ENCODE data around the gene JUNB.
A peak's percentile ranks its signal among the peaks of the same experiment; 100 is the strongest.

JUNB gene

GRCh38 chr19:12774588-12775555 is 16.4 kb upstream of the JUNB start, which contains the start of gene HOOK2:
Gene HOOK2 (minus strand): TSS chr19:12775552. CDS start chr19:12775449, 103 bp downstream.
- WGBS (ENCODE audit: extremely low coverage, insufficient coverage, insufficient read length): no CpG with 5 or more reads among the region's 58 CpGs
- H3K4me3 ChIP-seq (ENCODE audit: low read depth, low read length): peak within 1 kb of the TSS; percentile 83
- H2AK5ac ChIP-seq (ENCODE audit: low read length): peak within 1 kb of the TSS; percentile 67
- H3K36me3 ChIP-seq (ENCODE audit: control insufficient read depth in 1 of 2, insufficient read depth in 2 of 2, low read length in 2 of 2): peaks cover 15 to 21% of the 10 kb centered on the region in 2 experiments
- H3K9ac ChIP-seq (ENCODE audit: low read length): peak within 1 kb of the TSS; percentile 91
- peak within 1 kb of the TSS; percentile 88 for H3K4me2 ChIP-seq (ENCODE audit: low read length)
- peak within 1 kb of the TSS; percentile 88 for H3K14ac ChIP-seq (ENCODE audit: low read length)
- no peak within 1 kb of the TSS for H3K23ac ChIP-seq (ENCODE audit: low read length)
- peaks cover 26% of the 10 kb centered on the region for H3K79me1 ChIP-seq (ENCODE audit: low read length)
- peaks cover 22 to 33% of the 10 kb centered on the region in 2 experiments for H3K4me1 ChIP-seq (ENCODE audit: control insufficient read depth in 1 of 2, insufficient read depth in 2 of 2, low read length in 2 of 2)
- peak within 1 kb of the TSS; percentile 88 for H3K18ac ChIP-seq (ENCODE audit: low read length)
- peak within 1 kb of the TSS; percentile 25 for H2BK12ac ChIP-seq (ENCODE audit: low read length)
- H2AFZ ChIP-seq (ENCODE audit: insufficient read depth, low read length, poor library complexity): peak within 1 kb of the TSS; percentile 72
- no peaks in the 10 kb centered on the region for H3K9me3 ChIP-seq (ENCODE audit: insufficient read depth, low read depth, low read length)
- H4K12ac ChIP-seq (ENCODE audit: low read depth, low read length): peak within 1 kb of the TSS; percentile 84
- DNase-seq: peak; percentile 96 to 97
- H4K91ac ChIP-seq (ENCODE audit: low read depth, low read length): peak within 1 kb of the TSS; percentile 96
- H3K79me2 ChIP-seq (ENCODE audit: control insufficient read depth, insufficient read depth, low read length, poor library complexity): peaks cover 6% of the 10 kb centered on the region
- H2BK5ac ChIP-seq (ENCODE audit: low read depth, low read length, poor library complexity): peak within 1 kb of the TSS; percentile 86
- peak within 1 kb of the TSS; percentile 89 for H4K8ac ChIP-seq (ENCODE audit: low read depth, low read length)
- H2BK120ac ChIP-seq (ENCODE audit: insufficient read depth, low read length, poor library complexity): peak within 1 kb of the TSS; percentile 88
- H3K4ac ChIP-seq (ENCODE audit: low read depth, low read length): peak within 1 kb of the TSS; percentile 80
- H3K27me3 ChIP-seq (ENCODE audit: insufficient read depth, low read length): no peaks in the 10 kb centered on the region
- H3K27ac ChIP-seq (ENCODE audit: low read depth, low read length): peak within 1 kb of the TSS; percentile 96

- no peak overlapping the region for H3K4ac ChIP-seq (ENCODE audit: low read depth, low read length)
- peak overlapping the region; percentile 73 for H3K4me3 ChIP-seq (ENCODE audit: low read depth, low read length)
- no peaks in the 10 kb centered on the region for H3K9me3 ChIP-seq (ENCODE audit: insufficient read depth, low read depth, low read length)
- H3K36me3 ChIP-seq (ENCODE audit: control insufficient read depth in 1 of 2, insufficient read depth in 2 of 2, low read length in 2 of 2): peaks cover 3 to 4% of the 10 kb centered on the region in 2 experiments
- H2BK12ac ChIP-seq (ENCODE audit: low read length): peak overlapping the region; percentile 72
- no CpG with 5 or more reads among the region's 43 CpGs for WGBS (ENCODE audit: extremely low coverage, insufficient coverage, insufficient read length)
- peak overlapping the region; percentile 55 for H3K14ac ChIP-seq (ENCODE audit: low read length)
- peak overlapping the region; percentile 64 for H4K8ac ChIP-seq (ENCODE audit: low read depth, low read length)
- H3K4me2 ChIP-seq (ENCODE audit: low read length): peak overlapping the region; percentile 97
- H3K18ac ChIP-seq (ENCODE audit: low read length): peak overlapping the region; percentile 69
- H3K27ac ChIP-seq (ENCODE audit: low read depth, low read length): peak overlapping the region; percentile 72
- H3K27me3 ChIP-seq (ENCODE audit: insufficient read depth, low read length): no peaks in the 10 kb centered on the region
- peak overlapping the region; percentile 13 for H3K9ac ChIP-seq (ENCODE audit: low read length)
- H3K4me1 ChIP-seq (ENCODE audit: control insufficient read depth in 1 of 2, insufficient read depth in 2 of 2, low read length in 2 of 2): peaks cover 27 to 36% of the 10 kb centered on the region in 2 experiments
- H2BK120ac ChIP-seq (ENCODE audit: insufficient read depth, low read length, poor library complexity): no peak overlapping the region
- peaks cover 30% of the 10 kb centered on the region for H3K79me1 ChIP-seq (ENCODE audit: low read length)
- H2BK5ac ChIP-seq (ENCODE audit: low read depth, low read length, poor library complexity): peak overlapping the region; percentile 63
- no peak overlapping the region for H3K23ac ChIP-seq (ENCODE audit: low read length)
- H2AK5ac ChIP-seq (ENCODE audit: low read length): peak overlapping the region; percentile 52
- peaks cover 6% of the 10 kb centered on the region for H3K79me2 ChIP-seq (ENCODE audit: control insufficient read depth, insufficient read depth, low read length, poor library complexity)
- no peak overlapping the region for H2AFZ ChIP-seq (ENCODE audit: insufficient read depth, low read length, poor library complexity)
- H4K91ac ChIP-seq (ENCODE audit: low read depth, low read length): peak overlapping the region; percentile 74
- DNase-seq: peak; percentile 73 to 87
- peak overlapping the region; percentile 6 for H4K12ac ChIP-seq (ENCODE audit: low read depth, low read length)
Measured at GRCh38 chr19:12777217-12778016, 13.9 kb upstream of the JUNB start.

GRCh38 chr19:12778017-12778904 is 13.0 kb upstream of the JUNB start:
- Histone ChIP-seq H3K4me1 (ENCODE audit: control insufficient read depth in 1 of 2, insufficient read depth in 2 of 2, low read length in 2 of 2) (peaks cover 30 to 37% of the 10 kb centered on the region in 2 experiments), H3K79me2 (ENCODE audit: control insufficient read depth, insufficient read depth, low read length, poor library complexity) (peaks cover 9% of the 10 kb centered on the region), H3K4ac (ENCODE audit: low read depth, low read length) (peak overlapping the region; percentile 18), H3K36me3 (ENCODE audit: control insufficient read depth in 1 of 2, insufficient read depth in 2 of 2, low read length in 2 of 2) (peaks cover 0 to 4% of the 10 kb centered on the region in 2 experiments), H4K91ac (ENCODE audit: low read depth, low read length) (peak overlapping the region; percentile 93), H2AFZ (ENCODE audit: insufficient read depth, low read length, poor library complexity) (peak overlapping the region; percentile 80), H2BK5ac (ENCODE audit: low read depth, low read length, poor library complexity) (peak overlapping the region; percentile 86), H2AK5ac (ENCODE audit: low read length) (peak overlapping the region; percentile 25), H4K12ac (ENCODE audit: low read depth, low read length) (peak overlapping the region; percentile 75), H3K4me2 (ENCODE audit: low read length) (peak overlapping the region; percentile 97), H4K8ac (ENCODE audit: low read depth, low read length) (peak overlapping the region; percentile 89), H3K9ac (ENCODE audit: low read length) (peak overlapping the region; percentile 41), H3K27me3 (ENCODE audit: insufficient read depth, low read length) (no peaks in the 10 kb centered on the region), H3K9me3 (ENCODE audit: insufficient read depth, low read depth, low read length) (no peaks in the 10 kb centered on the region), H3K27ac (ENCODE audit: low read depth, low read length) (peak overlapping the region; percentile 72), H3K23ac (ENCODE audit: low read length) (no peak overlapping the region), H2BK120ac (ENCODE audit: insufficient read depth, low read length, poor library complexity) (peak overlapping the region; percentile 69), H3K18ac (ENCODE audit: low read length) (peak overlapping the region; percentile 94), H3K14ac (ENCODE audit: low read length) (peak overlapping the region; percentile 73), H2BK12ac (ENCODE audit: low read length) (peak overlapping the region; percentile 90), H3K79me1 (ENCODE audit: low read length) (peaks cover 38% of the 10 kb centered on the region), H3K4me3 (ENCODE audit: low read depth, low read length) (peak overlapping the region; percentile 73)
- WGBS (ENCODE audit: extremely low coverage, insufficient coverage, insufficient read length): no CpG with 5 or more reads among the region's 44 CpGs
- DNase-seq: peak in 1 of 2 donors; percentile 30

Data from trophoblast cell (in vitro differentiated cells and primary cell).